GM12801 (cell line): ENCODE measurements around the gene SEPTIN12.

ENCODE experiments used
- CTCF ChIP-seq: IDR thresholded peaks from one replicate; pipeline ENCODE4 v1.5.1; 2011; ENCODE audit warnings: control low read depth; ENCODE audit not compliant: insufficient read length; ENCODE audit errors: extremely low read depth

SEPTIN12 gene

GRCh38 chr16:4811773-4812172 is 23.6 kb upstream of the SEPTIN12 start:
- no peak for TF ChIP-seq CTCF

- no peak for TF ChIP-seq CTCF
These were observed 23.1 kb upstream of the SEPTIN12 start for GRCh38 chr16:4811242-4811641.

GRCh38 chr16:4806280-4806679 is 18.1 kb upstream of the SEPTIN12 start:
- TF ChIP-seq CTCF: no peak

- no peak for TF ChIP-seq CTCF
These were observed 17.1 kb upstream of the SEPTIN12 start for GRCh38 chr16:4805231-4805630.

DNA sequence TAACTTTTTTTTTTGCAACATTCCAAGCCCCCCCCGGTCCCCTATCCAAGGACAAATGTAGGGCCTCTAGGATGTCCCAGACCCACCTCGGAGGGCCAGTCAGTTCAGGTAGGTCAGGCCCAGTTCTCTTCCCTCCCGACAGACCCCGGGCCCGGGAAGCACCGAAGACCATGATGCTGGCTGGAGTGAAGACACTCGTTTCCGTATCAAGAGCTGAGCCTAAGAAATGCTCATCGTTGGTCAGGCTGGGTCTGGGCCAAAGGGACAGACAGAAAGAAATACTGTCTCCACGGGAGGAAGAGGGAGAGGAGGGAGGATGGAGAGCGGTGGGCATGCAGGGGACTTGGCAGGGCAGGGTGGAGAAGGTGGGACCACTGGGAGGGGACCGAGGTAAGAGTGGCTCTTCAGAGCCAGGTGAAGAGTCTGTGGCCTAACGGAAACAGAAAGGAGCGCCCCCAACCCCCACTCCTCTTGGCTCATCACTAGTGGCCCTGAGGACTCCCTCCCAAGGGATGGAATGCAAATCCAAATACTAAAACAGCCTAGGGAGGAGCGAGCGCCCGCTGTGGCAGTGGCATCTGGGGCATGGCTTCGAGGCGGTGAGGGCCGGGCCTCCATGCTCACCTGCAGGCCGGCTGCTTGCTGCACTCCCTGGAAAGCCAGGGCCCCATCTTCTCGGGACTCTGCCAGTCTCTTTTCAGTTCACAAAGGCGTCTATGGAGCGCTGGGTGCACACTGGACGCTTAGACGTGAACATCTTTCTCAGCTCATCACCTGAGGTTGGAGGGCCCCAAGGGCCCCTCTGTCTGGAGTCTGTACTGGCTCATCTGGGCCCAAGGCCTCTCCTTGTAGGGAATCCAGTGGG is 16.0 kb upstream of the SEPTIN12 start:
- TF ChIP-seq CTCF: no peak

DNA sequence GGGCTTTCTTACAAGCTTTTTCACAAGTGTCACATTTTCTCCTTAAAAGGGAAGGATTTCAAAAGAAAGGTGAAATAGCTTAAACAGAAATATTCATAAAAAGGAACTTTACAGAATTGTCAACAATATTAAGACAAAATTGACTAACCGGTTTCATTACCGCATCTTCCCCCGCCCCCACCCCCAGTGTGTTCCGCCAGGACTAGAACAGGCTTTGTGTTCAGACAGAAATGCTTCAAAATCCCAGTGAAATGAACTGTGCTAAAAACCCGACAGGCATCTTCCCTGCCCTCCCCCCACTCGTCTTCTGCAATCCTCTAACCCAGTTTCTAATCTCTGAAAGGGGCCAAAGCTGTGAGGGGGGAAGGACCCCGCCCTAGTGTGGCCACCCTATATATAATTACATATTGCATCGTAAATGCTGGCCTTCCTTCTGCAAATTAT is 15.3 kb upstream of the SEPTIN12 start:
- TF ChIP-seq CTCF: no peak

GRCh38 chr16:4802659-4803287 is 14.6 kb upstream of the SEPTIN12 start:
- no peak for TF ChIP-seq CTCF
